ENCODE measurements around the gene HECTD3.

HECTD3 gene

DNA sequence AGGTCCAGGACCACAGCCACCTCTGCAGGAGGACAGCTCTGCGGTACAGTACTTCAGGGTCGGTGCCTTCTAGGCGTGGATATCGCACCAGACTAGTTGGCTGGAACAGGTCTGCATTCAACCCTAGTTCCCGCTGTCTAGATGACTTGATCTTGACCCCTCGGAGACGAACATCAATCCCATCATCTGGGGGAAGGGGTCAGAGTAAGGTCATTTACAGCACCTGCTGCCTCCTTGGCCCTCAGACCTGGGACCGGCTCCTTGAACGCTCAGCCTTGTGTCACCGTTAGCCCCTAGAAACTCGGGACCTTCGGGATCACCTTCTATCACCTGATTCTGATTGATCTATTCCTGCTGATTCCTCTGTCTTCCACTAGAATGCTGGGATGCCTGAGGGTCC, 2.6 kb downstream of the HECTD3 start:
- TF ChIP-seq, protein P1, sequence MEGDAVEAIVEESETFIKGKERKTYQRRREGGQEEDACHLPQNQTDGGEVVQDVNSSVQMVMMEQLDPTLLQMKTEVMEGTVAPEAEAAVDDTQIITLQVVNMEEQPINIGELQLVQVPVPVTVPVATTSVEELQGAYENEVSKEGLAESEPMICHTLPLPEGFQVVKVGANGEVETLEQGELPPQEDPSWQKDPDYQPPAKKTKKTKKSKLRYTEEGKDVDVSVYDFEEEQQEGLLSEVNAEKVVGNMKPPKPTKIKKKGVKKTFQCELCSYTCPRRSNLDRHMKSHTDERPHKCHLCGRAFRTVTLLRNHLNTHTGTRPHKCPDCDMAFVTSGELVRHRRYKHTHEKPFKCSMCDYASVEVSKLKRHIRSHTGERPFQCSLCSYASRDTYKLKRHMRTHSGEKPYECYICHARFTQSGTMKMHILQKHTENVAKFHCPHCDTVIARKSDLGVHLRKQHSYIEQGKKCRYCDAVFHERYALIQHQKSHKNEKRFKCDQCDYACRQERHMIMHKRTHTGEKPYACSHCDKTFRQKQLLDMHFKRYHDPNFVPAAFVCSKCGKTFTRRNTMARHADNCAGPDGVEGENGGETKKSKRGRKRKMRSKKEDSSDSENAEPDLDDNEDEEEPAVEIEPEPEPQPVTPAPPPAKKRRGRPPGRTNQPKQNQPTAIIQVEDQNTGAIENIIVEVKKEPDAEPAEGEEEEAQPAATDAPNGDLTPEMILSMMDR (IDR thresholded peaks at IDR 0.05; ENCODE audit: low read depth, low read length) = no peak
- no peaks in the 10 kb centered on the region for H3K27me3 ChIP-seq (ENCODE audit: insufficient read depth, low read depth, severe bottlenecking)
- no peak overlapping the region for H3K4me3 ChIP-seq (ENCODE audit: low read depth, low read length)
- peaks cover 51% of the 10 kb centered on the region for H3K36me3 ChIP-seq
- no peak for DNase-seq
- H3K9me3 ChIP-seq (ENCODE audit: severe bottlenecking) = no peaks in the 10 kb centered on the region
- no peak overlapping the region for H3K27ac ChIP-seq

GRCh38 chr1:45008076-45008475, 3.0 kb downstream of the HECTD3 start:
- Histone ChIP-seq H3K4me3 (ENCODE audit: low read depth, low read length) (no peak overlapping the region), H3K27ac (no peak overlapping the region), H3K27me3 (ENCODE audit: insufficient read depth, low read depth, severe bottlenecking) (no peaks in the 10 kb centered on the region), H3K9me3 (ENCODE audit: severe bottlenecking) (no peaks in the 10 kb centered on the region), H3K36me3 (peaks cover 53% of the 10 kb centered on the region)
- no peak for DNase-seq
- TF ChIP-seq, protein P1 (IDR thresholded peaks at IDR 0.05; ENCODE audit: low read depth, low read length) = no peak

- Histone ChIP-seq H3K9me3 (ENCODE audit: severe bottlenecking) (no peaks in the 10 kb centered on the region), H3K27me3 (ENCODE audit: insufficient read depth, low read depth, severe bottlenecking) (no peaks in the 10 kb centered on the region), H3K4me3 (ENCODE audit: low read depth, low read length) (no peak overlapping the region), H3K36me3 (peaks cover 61% of the 10 kb centered on the region), H3K27ac (no peak overlapping the region)
- TF ChIP-seq, protein P1 (IDR thresholded peaks at IDR 0.05; ENCODE audit: low read depth, low read length) = no peak
- DNase-seq = no peak
Observed at GRCh38 chr1:45007311-45007710, 3.8 kb downstream of the HECTD3 start.

- TF ChIP-seq, protein P1 (IDR thresholded peaks at IDR 0.05; ENCODE audit: low read depth, low read length) = no peak
- Histone ChIP-seq H3K27ac (no peak overlapping the region), H3K4me3 (ENCODE audit: low read depth, low read length) (no peak overlapping the region), H3K9me3 (ENCODE audit: severe bottlenecking) (no peaks in the 10 kb centered on the region), H3K36me3 (peaks cover 64% of the 10 kb centered on the region), H3K27me3 (ENCODE audit: insufficient read depth, low read depth, severe bottlenecking) (no peaks in the 10 kb centered on the region)
- DNase-seq = no peak
Observed at GRCh38 chr1:45005761-45006160, 5.4 kb downstream of the HECTD3 start.

GRCh38 chr1:45004281-45004920, 6.7 kb downstream of the HECTD3 start:
- no peak overlapping the region for H3K4me3 ChIP-seq (ENCODE audit: low read depth, low read length)
- no peak overlapping the region for H3K27ac ChIP-seq
- no peaks in the 10 kb centered on the region for H3K9me3 ChIP-seq (ENCODE audit: severe bottlenecking)
- H3K27me3 ChIP-seq (ENCODE audit: insufficient read depth, low read depth, severe bottlenecking) = no peaks in the 10 kb centered on the region
- H3K36me3 ChIP-seq = peaks cover 62% of the 10 kb centered on the region
- TF ChIP-seq, protein P1 (IDR thresholded peaks at IDR 0.05; ENCODE audit: low read depth, low read length) = no peak
- no peak for DNase-seq

GRCh38 chr1:45003741-45004140, 7.4 kb downstream of the HECTD3 start:
- TF ChIP-seq, protein P1 (IDR thresholded peaks at IDR 0.05; ENCODE audit: low read depth, low read length) = no peak
- H3K36me3 ChIP-seq = peaks cover 55% of the 10 kb centered on the region
- no peaks in the 10 kb centered on the region for H3K27me3 ChIP-seq (ENCODE audit: insufficient read depth, low read depth, severe bottlenecking)
- H3K4me3 ChIP-seq (ENCODE audit: low read depth, low read length) = no peak overlapping the region
- H3K27ac ChIP-seq = no peak overlapping the region
- no peak for DNase-seq
- H3K9me3 ChIP-seq (ENCODE audit: severe bottlenecking) = no peaks in the 10 kb centered on the region
